ENCODE results near the gene SNX21.
"Not testable (repeated sequence)": the region's sequence is repeated elsewhere in the genome, so short reads cannot be mapped to it uniquely, and the experiment has no call there.

The SNX21 gene

DNA sequence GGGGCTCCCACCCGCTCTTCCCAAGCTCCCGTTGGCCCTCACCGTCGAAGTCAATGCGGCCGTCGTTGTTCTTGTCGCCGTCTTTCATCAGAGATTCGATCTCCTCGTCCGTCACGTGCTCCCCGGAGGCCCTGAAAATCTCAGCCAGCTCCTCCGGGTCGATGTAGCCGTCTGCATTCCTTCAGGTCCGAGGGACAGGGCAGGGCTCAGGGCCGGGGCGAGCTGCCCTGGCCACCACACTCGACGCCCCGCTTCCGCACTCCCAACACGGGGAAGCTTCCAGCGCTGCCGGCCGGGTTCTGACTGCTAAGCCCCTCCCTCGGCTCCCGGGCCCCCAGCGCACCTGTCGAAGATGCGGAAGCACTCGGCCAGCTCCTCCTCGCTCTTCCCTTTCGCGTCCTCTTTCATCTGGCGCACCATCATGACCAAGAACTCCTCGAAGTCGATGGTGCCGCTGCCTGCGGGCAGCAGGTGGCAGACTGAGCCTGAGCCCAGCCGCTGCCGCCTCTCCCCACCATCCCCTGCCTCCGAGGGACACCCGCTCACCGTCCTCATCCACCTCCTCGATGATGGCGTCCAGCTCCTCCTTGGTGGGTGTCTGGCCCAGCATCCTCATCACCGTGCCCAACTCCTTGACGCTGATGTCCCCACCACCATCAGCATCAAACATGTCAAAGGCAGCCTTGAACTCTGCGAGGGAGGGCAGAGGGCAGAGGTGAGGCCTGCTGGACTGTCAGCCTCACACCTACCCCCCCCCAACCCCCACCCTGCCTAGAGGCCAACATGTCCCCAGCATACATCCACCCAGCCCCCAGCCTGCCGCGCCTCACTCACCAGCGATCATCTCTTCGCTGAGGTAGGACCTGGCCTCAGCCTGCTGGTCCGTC lies 9.4 kb upstream of the SNX21 start:
- no peak for DNase-seq

DNA sequence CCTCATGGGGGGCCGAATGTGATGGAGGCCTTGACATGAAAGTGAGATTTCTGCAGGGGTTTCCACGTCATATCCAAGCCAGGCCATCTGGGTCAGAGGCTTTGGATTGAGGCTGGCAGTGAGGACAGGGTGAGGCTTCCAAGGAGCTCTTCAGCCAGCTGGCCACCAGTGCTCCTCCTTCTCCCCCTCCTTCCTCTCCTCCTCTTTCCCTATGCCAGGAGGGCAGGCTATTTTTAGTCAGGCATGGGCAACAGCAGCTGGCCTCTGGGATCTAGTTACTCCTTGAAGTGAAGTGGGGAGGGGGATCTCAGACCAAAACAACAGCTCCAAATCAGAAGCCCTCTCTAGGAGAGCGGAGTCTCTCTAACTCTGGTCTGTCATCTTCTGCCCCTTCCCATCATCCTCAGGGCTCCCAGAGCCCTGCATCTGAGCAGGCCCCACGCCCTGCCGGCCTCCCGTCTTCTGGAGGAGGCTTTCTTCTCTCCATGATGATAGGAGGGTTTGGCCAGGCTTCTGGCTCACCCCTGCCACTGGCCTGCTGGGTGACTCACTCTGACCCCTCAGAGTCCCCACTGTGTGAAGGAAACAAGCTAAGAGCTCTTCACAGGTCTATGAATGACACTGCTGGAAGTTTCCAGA lies 7.1 kb upstream of the SNX21 start:
- DNase-seq: no peak

DNA sequence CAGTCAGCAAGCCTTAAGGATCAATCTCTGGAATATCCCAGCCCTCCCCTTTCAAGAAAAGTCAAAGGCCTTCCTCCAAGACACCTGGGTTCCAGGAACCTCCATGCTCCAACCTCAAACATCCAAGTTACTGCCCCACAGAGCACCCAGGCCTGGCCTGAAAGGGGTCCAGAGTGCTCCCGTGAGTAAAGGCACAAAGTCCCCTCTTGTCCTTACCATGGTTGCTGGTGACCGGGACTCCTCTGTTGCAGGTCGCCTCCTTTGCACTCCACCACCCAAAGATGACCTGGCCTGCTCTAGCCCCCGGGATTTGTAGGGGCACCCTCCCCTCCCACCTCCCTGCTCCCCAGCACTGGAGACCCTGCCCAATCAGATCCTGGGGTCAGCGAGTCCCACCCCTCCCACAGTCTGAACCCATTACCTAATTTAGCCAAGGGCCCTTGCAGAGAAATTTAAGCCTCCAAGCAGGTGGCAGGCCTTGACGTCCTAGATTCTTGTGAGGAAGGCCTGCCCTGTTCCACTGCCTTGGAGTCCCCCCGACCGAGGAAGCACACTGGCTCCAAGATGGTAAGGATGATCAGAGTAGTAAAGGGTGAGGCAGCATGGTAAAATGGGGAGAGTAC lies 6.5 kb upstream of the SNX21 start, which contains the start of gene TNNC2:
Gene TNNC2, minus strand, starts transcription at position 283 of the 623 bp plus-strand sequence. Its CDS starts 64 bp downstream, at position 219.
- no peak for DNase-seq

DNA sequence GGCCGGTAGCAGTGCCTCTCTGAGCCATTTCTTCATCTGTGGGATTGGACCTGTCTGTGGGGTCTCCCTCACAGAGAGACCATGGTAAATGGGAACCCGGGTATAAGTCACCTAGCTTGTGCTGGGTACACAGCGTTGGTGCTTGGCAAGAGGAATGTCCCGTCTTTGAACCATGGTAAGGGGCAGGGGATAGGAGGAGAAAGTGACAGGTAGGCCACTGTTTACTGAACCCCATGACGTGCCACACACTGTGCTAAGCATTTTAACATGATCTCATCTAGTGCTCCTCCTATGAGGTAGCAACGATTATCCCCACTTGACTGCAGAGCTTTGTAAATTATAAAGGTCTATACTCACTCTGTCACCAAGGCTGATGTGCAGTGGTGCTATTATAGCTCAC lies 5.9 kb upstream of the SNX21 start:
- no peak for DNase-seq

DNA sequence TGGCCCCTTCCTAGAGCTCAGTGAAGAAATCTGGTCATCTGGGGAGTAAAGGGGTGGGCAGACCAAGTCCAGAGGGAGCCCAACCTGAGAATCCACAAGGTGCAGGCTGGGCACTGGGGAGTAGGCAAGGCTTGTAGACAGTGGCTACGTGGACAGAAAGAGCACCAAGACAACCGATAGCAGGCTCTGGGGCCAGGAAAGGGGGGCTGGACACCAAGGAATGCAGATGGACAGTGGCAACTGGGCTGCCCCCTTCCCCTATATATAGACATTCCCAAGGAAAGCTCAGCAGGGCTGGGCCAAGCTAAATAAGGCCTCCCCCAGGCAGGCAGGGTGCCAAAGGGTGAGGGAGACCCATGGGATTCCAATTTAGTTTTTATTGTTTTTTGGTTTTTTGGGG lies 5.0 kb upstream of the SNX21 start:
- DNase-seq: no peak

DNA sequence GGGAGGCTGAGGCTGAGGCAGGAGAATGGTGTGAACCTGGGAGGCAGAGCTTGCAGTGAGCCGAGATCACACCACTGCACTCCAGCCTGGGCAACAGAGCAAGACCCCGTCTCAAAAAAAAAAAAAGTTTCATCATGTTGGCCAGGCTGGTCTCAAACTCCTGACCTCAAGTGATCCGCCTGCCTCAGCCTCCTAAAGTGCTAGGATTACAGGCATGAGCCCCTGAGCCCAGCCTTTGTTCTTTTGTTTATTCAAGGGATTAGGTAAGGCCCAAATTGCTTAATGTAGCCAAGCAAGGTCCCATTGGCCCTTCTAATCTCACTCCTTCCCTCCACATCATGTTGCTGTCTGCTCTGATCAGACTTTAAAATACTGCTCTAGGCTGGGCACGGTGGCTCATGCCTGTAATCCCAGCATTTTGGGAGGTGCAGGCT lies 3.9 kb upstream of the SNX21 start:
- not testable (repeated sequence) for DNase-seq

DNA sequence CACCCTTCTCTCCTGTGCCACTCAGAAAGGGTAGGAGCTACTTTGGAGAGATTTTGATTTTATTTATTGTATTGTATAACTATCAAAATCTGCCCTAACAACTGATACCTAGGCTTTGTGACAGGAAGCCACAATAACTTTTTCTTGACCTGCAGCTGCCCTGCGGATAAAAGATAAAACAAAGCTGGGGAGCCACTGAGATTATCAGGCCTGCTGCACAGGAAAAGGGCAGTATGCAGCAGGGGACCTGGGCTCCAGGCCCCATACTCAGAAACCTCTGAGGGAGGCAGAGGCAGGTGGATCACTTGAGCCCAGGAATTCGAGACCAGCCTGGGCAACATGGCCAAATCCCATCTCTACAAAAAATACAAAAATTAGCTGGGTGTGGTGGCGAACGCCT lies 980 bp upstream of the SNX21 start:
- no peak for DNase-seq

DNA sequence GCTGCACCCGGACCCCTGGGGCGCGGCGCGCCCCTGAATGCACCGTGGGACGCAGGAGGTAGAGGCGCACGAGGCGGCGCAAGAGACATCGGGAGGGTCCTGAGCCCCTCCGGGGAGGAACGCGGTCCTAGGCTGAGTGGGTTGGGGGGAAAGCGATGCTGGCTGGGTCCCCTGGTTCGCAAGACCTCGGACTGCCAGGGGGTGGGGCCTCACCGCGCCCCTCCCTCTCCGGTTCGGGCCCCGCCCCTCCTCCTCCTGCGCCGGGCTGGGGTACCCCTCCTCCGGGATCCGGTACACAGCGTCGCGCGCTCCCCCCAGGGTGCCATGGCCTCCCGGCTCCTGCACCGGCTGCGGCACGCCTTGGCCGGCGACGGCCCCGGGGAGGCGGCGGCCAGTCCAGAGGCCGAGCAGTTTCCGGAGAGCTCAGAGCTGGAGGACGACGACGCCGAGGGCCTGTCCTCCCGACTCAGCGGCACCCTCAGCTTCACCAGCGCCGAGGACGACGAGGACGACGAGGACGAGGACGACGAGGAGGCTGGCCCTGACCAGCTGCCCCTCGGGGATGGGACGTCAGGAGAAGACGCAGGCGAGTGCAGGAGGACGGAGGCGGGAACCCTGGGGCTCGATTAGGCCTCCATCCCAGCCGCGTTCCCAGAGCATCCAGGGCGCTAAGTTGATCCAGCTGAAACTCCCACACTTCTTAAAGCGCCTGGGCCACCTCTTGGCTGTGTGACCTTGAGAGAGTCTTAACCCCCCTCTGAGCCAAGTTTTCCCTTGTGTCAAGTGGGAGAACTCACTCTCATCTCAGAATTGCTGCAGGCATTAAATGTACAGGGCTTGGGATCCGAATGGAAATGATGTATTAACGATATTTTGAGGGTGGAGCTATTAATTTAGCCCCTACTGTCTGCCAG lies 541 bp downstream of the SNX21 start:
- no peak for DNase-seq

DNA sequence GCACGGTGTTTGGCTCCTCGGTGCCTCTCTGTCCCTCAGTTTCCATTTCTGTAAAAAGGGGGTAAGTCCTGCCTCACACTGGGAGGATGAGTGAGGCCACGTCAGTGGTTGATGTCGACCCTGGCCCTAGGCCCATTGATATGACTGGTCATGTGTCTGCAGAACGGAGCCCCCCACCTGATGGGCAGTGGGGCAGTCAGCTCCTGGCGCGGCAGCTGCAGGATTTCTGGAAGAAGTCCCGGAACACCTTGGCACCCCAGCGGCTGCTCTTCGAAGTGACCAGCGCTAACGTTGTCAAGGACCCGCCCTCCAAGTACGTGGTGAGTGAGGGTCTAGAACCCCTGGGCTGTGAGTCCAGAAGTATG lies 1.2 kb downstream of the SNX21 start:
- DNase-seq: no peak

DNA sequence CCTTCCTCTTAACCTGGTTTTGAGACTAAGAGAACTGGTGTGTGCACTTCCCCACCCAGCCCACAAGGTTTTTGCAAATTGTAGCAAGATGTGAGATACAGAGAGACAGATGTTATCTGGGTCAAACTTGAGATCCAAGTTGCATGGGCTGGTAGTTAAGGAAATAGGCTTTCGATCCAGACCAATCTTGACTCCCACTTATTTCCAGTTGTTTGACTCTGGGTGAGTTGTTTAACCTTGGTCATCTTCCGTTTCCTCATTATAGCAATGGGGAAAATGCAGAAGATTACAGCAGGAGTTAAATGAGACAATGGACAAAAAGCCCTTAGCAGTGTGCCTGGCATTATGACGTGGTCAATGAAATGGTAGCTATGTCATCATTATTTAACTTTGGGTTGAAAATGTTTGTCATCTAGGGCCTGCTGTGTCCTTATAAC lies 1.7 kb downstream of the SNX21 start:
- peak; percentile 80 for DNase-seq

DNA sequence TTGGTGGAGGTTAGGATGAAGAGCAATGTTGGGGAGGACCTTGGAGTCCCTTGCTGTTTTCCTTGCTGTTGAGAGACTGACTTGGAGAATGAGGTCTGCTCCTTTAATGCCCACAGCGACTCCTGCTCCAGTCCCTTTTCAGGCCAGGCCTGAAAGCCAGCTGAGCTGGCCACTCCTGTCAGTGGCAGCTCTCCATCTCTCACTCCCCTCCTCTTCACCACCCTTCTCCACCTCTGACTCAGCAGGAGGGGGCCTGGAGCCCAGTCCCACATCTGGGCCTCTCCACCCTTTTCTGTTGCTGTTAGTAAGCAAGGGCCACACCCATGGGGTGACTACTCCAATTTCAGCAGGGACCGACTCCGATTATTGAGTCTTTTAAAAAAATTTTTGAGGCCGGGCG lies 2.2 kb downstream of the SNX21 start:
- no peak for DNase-seq

DNA sequence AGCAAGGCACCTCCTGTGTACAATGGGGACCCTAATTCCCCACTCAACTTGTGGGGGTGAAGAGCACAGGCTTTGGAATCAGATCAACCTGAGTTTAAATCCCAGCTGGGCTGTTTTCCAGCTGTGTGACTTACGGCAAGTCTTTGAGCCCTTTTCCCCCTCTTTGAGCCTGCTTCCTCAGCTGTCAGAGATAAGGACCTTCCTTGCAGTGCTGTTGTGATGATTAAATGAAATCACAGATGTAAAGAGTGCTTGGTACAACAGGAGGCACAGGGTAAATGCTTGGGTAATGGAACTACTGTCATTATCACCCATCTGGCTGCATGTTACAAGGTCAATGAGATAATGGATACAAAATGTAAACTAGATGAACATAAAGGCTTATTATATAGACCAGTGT lies 3.2 kb downstream of the SNX21 start:
- no peak for DNase-seq

DNA sequence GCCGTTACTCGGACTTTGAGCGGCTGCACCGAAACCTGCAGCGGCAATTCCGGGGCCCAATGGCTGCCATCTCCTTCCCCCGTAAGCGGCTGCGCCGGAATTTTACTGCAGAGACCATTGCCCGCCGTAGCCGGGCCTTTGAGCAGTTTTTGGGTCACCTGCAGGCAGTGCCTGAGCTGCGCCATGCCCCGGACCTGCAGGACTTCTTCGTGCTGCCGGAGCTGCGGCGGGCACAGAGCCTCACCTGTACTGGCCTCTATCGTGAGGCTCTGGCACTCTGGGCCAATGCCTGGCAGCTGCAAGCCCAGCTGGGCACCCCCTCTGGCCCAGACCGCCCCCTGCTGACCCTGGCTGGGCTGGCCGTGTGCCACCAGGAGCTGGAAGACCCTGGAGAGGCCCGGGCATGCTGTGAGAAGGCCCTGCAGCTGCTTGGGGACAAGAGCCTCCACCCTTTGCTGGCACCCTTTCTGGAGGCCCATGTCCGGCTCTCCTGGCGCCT lies 7.2 kb downstream of the SNX21 start:
- DNase-seq: no peak

DNA sequence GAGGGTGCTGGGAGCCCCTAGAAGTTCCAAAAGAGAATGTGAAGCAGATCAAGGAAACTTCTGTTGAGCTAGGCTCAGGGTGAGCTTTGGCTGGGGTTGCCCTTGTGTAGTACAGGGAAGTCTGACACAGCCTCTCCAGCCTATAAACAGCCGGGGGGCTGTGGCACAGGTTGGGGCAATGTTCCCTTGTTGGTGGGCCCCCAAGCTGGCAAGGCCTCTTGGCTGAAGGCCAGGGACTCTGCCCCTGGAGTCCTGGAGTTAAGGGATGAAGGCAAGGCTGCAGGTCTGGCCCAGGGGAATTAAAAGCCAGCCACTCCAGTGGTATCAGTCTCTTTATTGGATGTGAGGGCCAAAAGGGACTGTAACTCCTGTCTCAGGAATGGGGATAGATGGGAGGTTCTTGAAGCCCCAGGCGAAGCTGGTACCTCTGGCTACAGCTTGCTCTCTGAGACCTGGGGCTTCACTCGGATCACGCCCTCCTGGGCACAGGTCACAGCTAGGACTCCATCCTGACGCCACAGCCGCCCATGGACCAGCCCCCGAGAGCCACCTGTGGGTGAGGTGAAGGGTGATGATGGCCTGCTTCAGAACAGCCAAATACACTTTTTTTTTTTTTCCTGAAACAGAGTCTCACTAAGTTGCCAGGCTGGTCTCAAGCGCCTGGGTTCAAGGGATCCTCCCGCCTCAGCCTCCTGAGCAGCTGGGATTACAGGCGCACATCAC lies 8.0 kb downstream of the SNX21 start:
- no peak for DNase-seq

DNA sequence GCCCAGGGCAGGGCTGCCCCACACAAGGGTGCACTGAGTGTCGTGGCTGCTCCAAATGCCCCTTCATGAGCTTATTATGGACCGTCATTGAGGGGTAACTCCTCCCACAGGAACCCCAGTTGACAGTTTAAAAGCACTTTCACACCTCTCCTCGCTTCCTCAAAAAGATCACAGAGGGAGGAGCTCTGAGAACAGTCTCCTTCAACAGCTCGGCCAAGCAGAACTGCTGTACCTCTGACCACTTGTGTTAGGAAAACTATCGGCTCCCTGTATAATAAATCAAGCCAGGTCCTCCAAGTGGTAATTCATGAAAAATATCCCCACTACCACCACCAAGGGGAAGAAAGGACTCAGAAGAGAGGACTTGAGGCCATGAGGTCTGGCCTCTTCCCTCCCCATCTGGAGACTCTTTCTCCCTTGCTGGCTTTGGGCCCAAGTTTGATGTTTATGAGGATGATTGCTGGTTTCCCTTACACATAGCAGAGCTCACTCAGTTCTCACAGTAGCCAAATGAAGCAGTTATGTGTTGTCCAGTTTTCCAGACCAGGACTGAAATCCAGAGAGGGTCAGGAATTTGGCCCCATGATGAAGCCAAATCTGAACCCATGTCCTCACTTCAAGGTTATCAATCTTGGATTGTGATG lies 8.7 kb downstream of the SNX21 start:
- peak; percentile 88 for DNase-seq

DNA sequence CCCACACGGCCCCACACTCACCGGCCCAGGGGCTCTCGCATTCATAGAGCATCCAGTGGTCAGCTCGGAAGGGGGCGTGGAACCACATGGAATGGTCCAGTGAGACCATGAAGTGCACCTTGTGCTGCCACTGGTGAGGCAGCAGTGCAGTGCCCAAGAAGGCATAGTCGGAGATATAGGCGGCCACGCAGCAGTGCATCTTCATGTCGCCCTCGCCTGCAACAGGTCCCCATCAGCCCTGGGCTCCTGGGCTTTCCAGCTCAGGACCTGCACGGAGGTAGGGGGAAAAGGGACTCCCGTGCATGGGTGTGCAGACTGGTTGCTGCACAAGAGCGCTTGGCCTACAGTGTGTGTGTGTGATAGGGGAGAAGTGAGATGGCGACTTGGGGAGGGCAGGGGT lies 9.9 kb downstream of the SNX21 start:
- no peak for DNase-seq

DNA sequence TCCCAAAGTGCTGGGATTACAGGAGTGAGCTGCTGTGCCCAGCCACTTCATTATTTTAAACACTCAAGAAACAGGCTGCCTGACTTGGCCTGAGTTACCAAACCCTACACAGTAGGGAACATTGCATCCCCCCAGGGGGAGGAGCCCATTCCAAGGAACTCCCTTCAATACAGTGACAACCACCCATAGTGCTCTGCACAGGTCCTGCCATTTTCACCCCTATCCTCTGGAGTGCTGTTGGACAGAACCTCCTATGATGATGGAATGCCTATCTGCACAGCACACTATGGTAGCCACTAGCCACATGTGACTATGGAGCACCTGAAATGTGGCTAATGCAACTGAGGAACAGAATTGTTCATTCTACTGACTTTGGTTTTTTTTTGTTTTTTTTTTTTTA lies 11.9 kb downstream of the SNX21 start:
- DNase-seq: no peak

DNA sequence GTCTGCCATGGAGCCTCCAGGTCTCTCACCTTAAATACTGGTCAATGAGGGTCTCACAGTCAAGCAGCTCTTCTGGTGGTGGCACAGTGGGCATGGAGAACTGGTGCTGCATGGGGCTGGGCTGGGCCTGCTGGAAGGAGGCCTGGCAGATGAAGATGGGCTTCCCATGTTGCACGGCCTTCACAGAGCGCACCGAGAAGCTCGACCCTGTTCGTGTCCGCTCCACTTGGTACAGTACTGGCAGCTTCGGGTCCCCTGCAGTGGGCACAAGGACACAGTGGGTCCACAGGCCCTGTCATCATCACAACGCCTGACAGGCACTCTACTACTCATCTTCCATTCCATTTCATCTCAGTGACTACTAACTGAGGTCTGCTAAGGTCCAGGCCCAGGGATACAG lies 14.8 kb downstream of the SNX21 start:
- no peak for DNase-seq

DNA sequence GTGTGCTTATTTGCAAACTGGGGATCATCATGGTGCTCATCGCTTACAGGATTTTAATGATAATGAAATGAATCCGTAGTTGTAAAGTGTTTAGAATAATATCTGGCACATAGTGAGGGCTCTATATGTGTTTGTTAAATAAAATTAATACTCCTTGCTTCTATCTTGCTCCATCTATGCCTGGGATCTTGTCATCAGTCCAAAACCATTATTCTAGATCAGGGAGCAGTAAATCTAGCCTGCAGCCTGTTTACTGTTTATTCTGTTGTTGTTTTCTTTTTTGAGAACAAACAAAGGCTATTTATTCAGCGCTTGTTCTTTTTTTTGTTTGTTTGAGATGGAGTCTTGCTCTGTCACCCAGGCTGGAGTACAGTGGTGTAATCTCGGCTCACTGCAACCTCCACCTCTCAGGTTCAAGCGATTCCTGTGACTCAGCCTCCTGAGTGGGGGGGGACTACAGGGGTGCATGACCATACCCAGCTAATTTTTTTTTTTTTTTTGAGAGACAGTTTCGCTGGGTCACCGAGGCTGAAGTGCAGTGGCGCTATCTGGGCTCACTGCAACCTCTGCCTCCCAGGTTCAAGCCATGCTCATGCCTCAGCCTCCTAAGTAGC lies 15.5 kb downstream of the SNX21 start:
- DNase-seq: no peak

DNA sequence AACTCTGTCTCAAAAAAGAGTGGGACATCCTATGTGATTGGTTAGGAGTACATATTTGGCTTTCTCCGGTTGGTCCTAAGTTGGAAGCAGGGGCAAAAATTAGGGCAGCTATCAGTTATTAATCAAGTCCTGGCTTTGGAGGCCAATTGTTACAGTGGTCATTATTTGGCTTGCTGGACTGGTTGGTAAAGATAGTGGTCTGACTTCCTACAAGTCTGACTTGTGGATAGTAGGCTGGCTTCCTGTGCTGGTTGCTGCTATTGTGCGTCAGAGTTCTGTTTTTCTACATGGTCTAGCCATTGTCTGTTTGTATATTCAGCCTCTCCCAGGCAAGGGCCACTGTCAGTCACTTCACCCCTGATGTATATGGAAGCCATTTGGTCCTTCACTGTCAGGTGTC lies 16.6 kb downstream of the SNX21 start:
- DNase-seq: no peak

DNA sequence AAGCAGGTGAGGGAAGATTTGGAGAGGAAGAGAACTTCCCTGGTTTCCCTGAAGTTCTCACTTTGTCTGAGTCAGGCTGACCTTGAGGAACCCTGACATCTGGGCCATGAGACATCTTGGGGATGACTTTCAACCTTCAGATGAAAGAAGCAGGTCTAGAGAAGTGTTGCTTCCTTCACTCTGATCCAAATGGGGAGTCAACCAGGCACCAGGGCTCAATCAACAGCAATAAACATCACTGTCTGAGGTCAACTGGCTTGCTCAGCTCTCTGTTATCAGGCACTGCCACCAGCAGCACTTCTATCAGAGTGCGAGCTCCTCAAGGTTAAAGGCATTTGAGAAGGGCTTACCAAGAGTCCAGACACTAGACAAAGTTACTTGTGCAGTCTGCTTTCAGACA lies 17.3 kb downstream of the SNX21 start:
- no peak for DNase-seq
